ENCODE results near the gene EIF4B. TPM values are rescaled to one million over a fixed set of nuclear protein-coding genes. Genes with fewer than 3 reads are reported as not detected.
A peak's percentile ranks its signal among the peaks of the same experiment; 100 is the strongest.

The EIF4B gene
- total and polyA plus RNA-seq, 2 of the 13 experiments (the other 11 are each of a cell fraction or from before 2014, with no cell fraction given) = 416 to 548 TPM

DNA sequence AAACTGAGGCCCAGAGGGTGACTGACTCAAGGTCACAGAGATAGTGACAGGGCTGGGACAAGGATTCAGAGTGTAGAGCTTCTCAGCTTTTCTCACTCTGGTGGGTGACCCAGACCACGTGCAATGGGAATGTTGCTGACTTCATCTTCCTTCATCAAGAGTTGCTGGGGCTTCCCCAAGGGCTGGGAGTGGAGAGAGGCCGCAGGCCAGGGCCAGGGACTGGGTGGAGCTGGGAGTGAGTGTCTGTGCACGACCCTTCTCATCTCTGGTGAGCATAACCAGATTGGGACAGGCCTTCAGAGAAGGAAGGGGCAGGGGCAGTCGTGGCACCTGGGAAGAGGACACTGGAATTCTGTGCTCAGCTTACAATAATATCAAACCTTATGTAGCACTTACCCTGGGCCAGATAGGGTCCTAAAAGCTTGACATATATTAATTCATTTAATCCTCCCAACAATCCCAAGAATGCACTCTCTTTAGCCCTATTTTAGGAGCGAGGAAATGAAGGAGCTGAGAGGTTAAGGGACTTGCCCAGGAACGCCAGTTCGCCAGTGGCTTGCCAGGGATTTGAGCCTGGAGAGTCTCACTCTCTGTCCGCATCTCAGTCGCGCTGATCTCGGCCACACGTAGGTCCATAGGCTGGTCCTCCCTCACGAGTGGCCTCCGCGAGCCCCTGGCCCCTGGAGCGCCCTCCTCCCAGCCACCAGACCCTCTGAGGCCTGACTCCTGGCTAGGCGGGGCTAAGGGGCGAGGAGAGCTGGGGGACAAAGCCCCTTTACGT, 41.5 kb upstream of the EIF4B start:
- Histone ChIP-seq H3K9me3 (ENCODE audit: low read length) (no peaks in the 10 kb centered on the region), H3K79me2 (ENCODE audit: insufficient read depth, low read length) (no peaks in the 10 kb centered on the region), H3K4me2 (ENCODE audit: low read depth, low read length) (peak overlapping the region; percentile 32; the same call in 1 of the 2 replicates), H3K36me3 (replicated peaks in 1 of 2; ENCODE audit: control insufficient read depth in 1 of 2, insufficient read depth in 2 of 2, low read length in 2 of 2) (no peaks in the 10 kb centered on the region), H3K4me1 (ENCODE audit: insufficient read depth, low read length) (peaks cover 33% of the 10 kb centered on the region), H4K20me1 (ENCODE audit: insufficient read depth, low read length) (no peaks in the 10 kb centered on the region), H3K27me3 (ENCODE audit: control insufficient read depth in 1 of 2, insufficient read depth in 2 of 2, low read length in 2 of 2) (no peaks in the 10 kb centered on the region), H3K27ac (ENCODE audit: extremely low read length, insufficient read depth, low read length) (no peak overlapping the region), H3K9ac (ENCODE audit: insufficient read depth, low read depth, low read length) (0 out of 2 replicates have a peak overlapping the region, but pooled peaks have one; percentile 34), H3K4me3 (replicated peaks in 1 of 3; ENCODE audit: insufficient read depth in 1 of 3, low read depth in 2 of 3, low read length in 3 of 3) (no peak overlapping the region), H2AFZ (ENCODE audit: low read length) (no peak overlapping the region)
- in situ Hi-C loops (cut with HindIII; ENCODE audit: extremely low pct_ligation_motif_present, low pct_unique_long_range_greater_than_20kb) (no loop called here), intact Hi-C loops (cut with micrococcal nuclease; ENCODE audit: unreplicated experiment) (no loop called here)
- POLR2A ChIA-PET = interaction anchor here (0.7 to 2.8 kb wide), 4 partner anchors 13 to 60 kb away, joined by 3 to 15 read pairs (median 6); partner anchors contain the start of genes KRT18 and KRT8
- BruUV-seq (replicated peaks) = no TSS peak
- 68% methylated on average over 18 of the region's 19 CpGs for WGBS (ENCODE audit: low lambda C conversion rate)
- DNase-seq (ENCODE audit: low spot score) (no peak), FAIRE-seq (no peak), ATAC-seq (peak; percentile 50)
- TF ChIP-seq, protein P1, sequence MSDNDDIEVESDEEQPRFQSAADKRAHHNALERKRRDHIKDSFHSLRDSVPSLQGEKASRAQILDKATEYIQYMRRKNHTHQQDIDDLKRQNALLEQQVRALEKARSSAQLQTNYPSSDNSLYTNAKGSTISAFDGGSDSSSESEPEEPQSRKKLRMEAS (IDR thresholded peaks at IDR 0.05) = peak; percentile 33; the same call in 1 of the 2 replicates
- TF ChIP-seq, protein P2, sequence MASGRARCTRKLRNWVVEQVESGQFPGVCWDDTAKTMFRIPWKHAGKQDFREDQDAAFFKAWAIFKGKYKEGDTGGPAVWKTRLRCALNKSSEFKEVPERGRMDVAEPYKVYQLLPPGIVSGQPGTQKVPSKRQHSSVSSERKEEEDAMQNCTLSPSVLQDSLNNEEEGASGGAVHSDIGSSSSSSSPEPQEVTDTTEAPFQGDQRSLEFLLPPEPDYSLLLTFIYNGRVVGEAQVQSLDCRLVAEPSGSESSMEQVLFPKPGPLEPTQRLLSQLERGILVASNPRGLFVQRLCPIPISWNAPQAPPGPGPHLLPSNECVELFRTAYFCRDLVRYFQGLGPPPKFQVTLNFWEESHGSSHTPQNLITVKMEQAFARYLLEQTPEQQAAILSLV (CRISPR knock-in tag; IDR thresholded peaks at IDR 0.05; ENCODE audit: borderline replicate concordance) = no peak
- TF ChIP-seq JUND (CRISPR knock-in tag; IDR thresholded peaks at IDR 0.05) (no peak), SAP130 (CRISPR knock-in tag; IDR thresholded peaks at IDR 0.05; ENCODE audit: low read depth) (0 out of 2 replicates have a peak, but pooled peaks have one; percentile 23), NCOA2 (CRISPR knock-in tag; IDR thresholded peaks at IDR 0.05) (no peak)
- TF ChIP-seq, protein P3, sequence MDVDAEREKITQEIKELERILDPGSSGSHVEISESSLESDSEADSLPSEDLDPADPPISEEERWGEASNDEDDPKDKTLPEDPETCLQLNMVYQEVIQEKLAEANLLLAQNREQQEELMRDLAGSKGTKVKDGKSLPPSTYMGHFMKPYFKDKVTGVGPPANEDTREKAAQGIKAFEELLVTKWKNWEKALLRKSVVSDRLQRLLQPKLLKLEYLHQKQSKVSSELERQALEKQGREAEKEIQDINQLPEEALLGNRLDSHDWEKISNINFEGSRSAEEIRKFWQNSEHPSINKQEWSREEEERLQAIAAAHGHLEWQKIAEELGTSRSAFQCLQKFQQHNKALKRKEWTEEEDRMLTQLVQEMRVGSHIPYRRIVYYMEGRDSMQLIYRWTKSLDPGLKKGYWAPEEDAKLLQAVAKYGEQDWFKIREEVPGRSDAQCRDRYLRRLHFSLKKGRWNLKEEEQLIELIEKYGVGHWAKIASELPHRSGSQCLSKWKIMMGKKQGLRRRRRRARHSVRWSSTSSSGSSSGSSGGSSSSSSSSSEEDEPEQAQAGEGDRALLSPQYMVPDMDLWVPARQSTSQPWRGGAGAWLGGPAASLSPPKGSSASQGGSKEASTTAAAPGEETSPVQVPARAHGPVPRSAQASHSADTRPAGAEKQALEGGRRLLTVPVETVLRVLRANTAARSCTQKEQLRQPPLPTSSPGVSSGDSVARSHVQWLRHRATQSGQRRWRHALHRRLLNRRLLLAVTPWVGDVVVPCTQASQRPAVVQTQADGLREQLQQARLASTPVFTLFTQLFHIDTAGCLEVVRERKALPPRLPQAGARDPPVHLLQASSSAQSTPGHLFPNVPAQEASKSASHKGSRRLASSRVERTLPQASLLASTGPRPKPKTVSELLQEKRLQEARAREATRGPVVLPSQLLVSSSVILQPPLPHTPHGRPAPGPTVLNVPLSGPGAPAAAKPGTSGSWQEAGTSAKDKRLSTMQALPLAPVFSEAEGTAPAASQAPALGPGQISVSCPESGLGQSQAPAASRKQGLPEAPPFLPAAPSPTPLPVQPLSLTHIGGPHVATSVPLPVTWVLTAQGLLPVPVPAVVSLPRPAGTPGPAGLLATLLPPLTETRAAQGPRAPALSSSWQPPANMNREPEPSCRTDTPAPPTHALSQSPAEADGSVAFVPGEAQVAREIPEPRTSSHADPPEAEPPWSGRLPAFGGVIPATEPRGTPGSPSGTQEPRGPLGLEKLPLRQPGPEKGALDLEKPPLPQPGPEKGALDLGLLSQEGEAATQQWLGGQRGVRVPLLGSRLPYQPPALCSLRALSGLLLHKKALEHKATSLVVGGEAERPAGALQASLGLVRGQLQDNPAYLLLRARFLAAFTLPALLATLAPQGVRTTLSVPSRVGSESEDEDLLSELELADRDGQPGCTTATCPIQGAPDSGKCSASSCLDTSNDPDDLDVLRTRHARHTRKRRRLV (CRISPR knock-in tag; IDR thresholded peaks at IDR 0.05) = no peak
- CTCF ChIA-PET (ENCODE audit: low intra/inter-chr PET ratio, low total read pairs) = no interaction called here
